Measurements from ENCODE around the gene RGS7.

GRCh38 chr1:241081473-241081872, 275.5 kb downstream of the RGS7 start:
- TF ChIP-seq CTCF (IDR thresholded peaks at IDR 0.05; ENCODE audit: low read depth, low read length) (no peak), POLR2A (IDR thresholded peaks at IDR 0.05; ENCODE audit: extremely low read depth, insufficient read length) (no peak), MYC (IDR thresholded peaks at IDR 0.05; ENCODE audit: low read depth, low read length) (no peak), MAX (IDR thresholded peaks at IDR 0.05; ENCODE audit: low read depth, low read length) (no peak)
